ENCODE measurements around the gene MAPK6.

MAPK6 gene

GRCh38 chr15:52021892-52022540, 3.0 kb downstream of the MAPK6 start:
- Histone ChIP-seq H4K8ac (ENCODE audit: low read depth, low read length) (no peak overlapping the region), H2BK120ac (ENCODE audit: insufficient read depth, low read length, poor library complexity) (no peak overlapping the region), H2AFZ (ENCODE audit: insufficient read depth, low read length, poor library complexity) (no peak overlapping the region), H3K36me3 (ENCODE audit: control insufficient read depth in 1 of 2, insufficient read depth in 2 of 2, low read length in 2 of 2) (no peaks in the 10 kb centered on the region), H3K79me1 (ENCODE audit: low read length) (peaks cover 13% of the 10 kb centered on the region), H3K79me2 (ENCODE audit: control insufficient read depth, insufficient read depth, low read length, poor library complexity) (peaks cover 26% of the 10 kb centered on the region), H3K9me3 (ENCODE audit: insufficient read depth, low read depth, low read length) (no peaks in the 10 kb centered on the region), H3K14ac (ENCODE audit: low read length) (no peak overlapping the region), H3K4me1 (ENCODE audit: control insufficient read depth in 1 of 2, insufficient read depth in 2 of 2, low read length in 2 of 2) (peaks cover 4 to 5% of the 10 kb centered on the region in 2 experiments), H4K91ac (ENCODE audit: low read depth, low read length) (no peak overlapping the region), H3K4me3 (ENCODE audit: low read depth, low read length) (no peak overlapping the region), H3K4me2 (ENCODE audit: low read length) (no peak overlapping the region), H3K23ac (ENCODE audit: low read length) (no peak overlapping the region), H4K12ac (ENCODE audit: low read depth, low read length) (no peak overlapping the region), H3K27ac (ENCODE audit: low read depth, low read length) (no peak overlapping the region), H3K18ac (ENCODE audit: low read length) (no peak overlapping the region), H3K4ac (ENCODE audit: low read depth, low read length) (peak overlapping the region; percentile 54), H2BK5ac (ENCODE audit: low read depth, low read length, poor library complexity) (no peak overlapping the region), H2AK5ac (ENCODE audit: low read length) (no peak overlapping the region), H3K27me3 (ENCODE audit: insufficient read depth, low read length) (no peaks in the 10 kb centered on the region), H3K9ac (ENCODE audit: low read length) (no peak overlapping the region), H2BK12ac (ENCODE audit: low read length) (no peak overlapping the region)
- no peak for DNase-seq
- no CpG with 5 or more reads among the region's 10 CpGs for WGBS (ENCODE audit: extremely low coverage, insufficient coverage, insufficient read length)

- Histone ChIP-seq H3K36me3 (ENCODE audit: control insufficient read depth in 1 of 2, insufficient read depth in 2 of 2, low read length in 2 of 2) (no peaks in the 10 kb centered on the region), H4K91ac (ENCODE audit: low read depth, low read length) (no peak overlapping the region), H4K12ac (ENCODE audit: low read depth, low read length) (no peak overlapping the region), H2AK5ac (ENCODE audit: low read length) (no peak overlapping the region), H3K9ac (ENCODE audit: low read length) (no peak overlapping the region), H3K4me3 (ENCODE audit: low read depth, low read length) (no peak overlapping the region), H2AFZ (ENCODE audit: insufficient read depth, low read length, poor library complexity) (no peak overlapping the region), H2BK12ac (ENCODE audit: low read length) (no peak overlapping the region), H3K9me3 (ENCODE audit: insufficient read depth, low read depth, low read length) (no peaks in the 10 kb centered on the region), H3K27me3 (ENCODE audit: insufficient read depth, low read length) (no peaks in the 10 kb centered on the region), H4K8ac (ENCODE audit: low read depth, low read length) (no peak overlapping the region), H3K79me1 (ENCODE audit: low read length) (peaks cover 13% of the 10 kb centered on the region), H3K14ac (ENCODE audit: low read length) (no peak overlapping the region), H3K18ac (ENCODE audit: low read length) (no peak overlapping the region), H2BK5ac (ENCODE audit: low read depth, low read length, poor library complexity) (no peak overlapping the region), H3K4me2 (ENCODE audit: low read length) (no peak overlapping the region), H3K4ac (ENCODE audit: low read depth, low read length) (peak overlapping the region; percentile 39), H3K79me2 (ENCODE audit: control insufficient read depth, insufficient read depth, low read length, poor library complexity) (peaks cover 26% of the 10 kb centered on the region), H3K4me1 (ENCODE audit: control insufficient read depth in 1 of 2, insufficient read depth in 2 of 2, low read length in 2 of 2) (peaks cover 4 to 5% of the 10 kb centered on the region in 2 experiments), H3K27ac (ENCODE audit: low read depth, low read length) (no peak overlapping the region), H3K23ac (ENCODE audit: low read length) (no peak overlapping the region), H2BK120ac (ENCODE audit: insufficient read depth, low read length, poor library complexity) (no peak overlapping the region)
- no CpG with 5 or more reads among the region's 13 CpGs for WGBS (ENCODE audit: extremely low coverage, insufficient coverage, insufficient read length)
- no peak for DNase-seq
These were observed 4.3 kb downstream of the MAPK6 start for GRCh38 chr15:52023169-52023922.

- H3K9ac ChIP-seq (ENCODE audit: low read length) = no peak overlapping the region
- H3K23ac ChIP-seq (ENCODE audit: low read length) = no peak overlapping the region
- no peak overlapping the region for H4K12ac ChIP-seq (ENCODE audit: low read depth, low read length)
- H2AK5ac ChIP-seq (ENCODE audit: low read length) = no peak overlapping the region
- H4K8ac ChIP-seq (ENCODE audit: low read depth, low read length) = no peak overlapping the region
- peak overlapping the region; percentile 35 for H3K4ac ChIP-seq (ENCODE audit: low read depth, low read length)
- H2BK120ac ChIP-seq (ENCODE audit: insufficient read depth, low read length, poor library complexity) = no peak overlapping the region
- H2BK5ac ChIP-seq (ENCODE audit: low read depth, low read length, poor library complexity) = no peak overlapping the region
- peaks cover 19% of the 10 kb centered on the region for H3K79me2 ChIP-seq (ENCODE audit: control insufficient read depth, insufficient read depth, low read length, poor library complexity)
- no peak overlapping the region for H3K4me3 ChIP-seq (ENCODE audit: low read depth, low read length)
- no peak overlapping the region for H4K91ac ChIP-seq (ENCODE audit: low read depth, low read length)
- no CpG with 5 or more reads among the region's 5 CpGs for WGBS (ENCODE audit: extremely low coverage, insufficient coverage, insufficient read length)
- no peak overlapping the region for H3K4me2 ChIP-seq (ENCODE audit: low read length)
- H2AFZ ChIP-seq (ENCODE audit: insufficient read depth, low read length, poor library complexity) = no peak overlapping the region
- no peak overlapping the region for H3K18ac ChIP-seq (ENCODE audit: low read length)
- H3K27me3 ChIP-seq (ENCODE audit: insufficient read depth, low read length) = no peaks in the 10 kb centered on the region
- no peak overlapping the region for H2BK12ac ChIP-seq (ENCODE audit: low read length)
- H3K27ac ChIP-seq (ENCODE audit: low read depth, low read length) = no peak overlapping the region
- H3K79me1 ChIP-seq (ENCODE audit: low read length) = no peaks in the 10 kb centered on the region
- H3K4me1 ChIP-seq (ENCODE audit: control insufficient read depth in 1 of 2, insufficient read depth in 2 of 2, low read length in 2 of 2) = no peaks in the 10 kb centered on the region
- H3K14ac ChIP-seq (ENCODE audit: low read length) = no peak overlapping the region
- no peak for DNase-seq
- H3K36me3 ChIP-seq (ENCODE audit: control insufficient read depth in 1 of 2, insufficient read depth in 2 of 2, low read length in 2 of 2) = peaks cover 0 to 5% of the 10 kb centered on the region in 2 experiments
- H3K9me3 ChIP-seq (ENCODE audit: insufficient read depth, low read depth, low read length) = no peaks in the 10 kb centered on the region
These were observed 9.5 kb downstream of the MAPK6 start for GRCh38 chr15:52028431-52029093.

GRCh38 chr15:52030010-52030409, 11.0 kb downstream of the MAPK6 start:
- H3K14ac ChIP-seq (ENCODE audit: low read length) = no peak overlapping the region
- no peak overlapping the region for H2AFZ ChIP-seq (ENCODE audit: insufficient read depth, low read length, poor library complexity)
- no peaks in the 10 kb centered on the region for H3K4me1 ChIP-seq (ENCODE audit: control insufficient read depth in 1 of 2, insufficient read depth in 2 of 2, low read length in 2 of 2)
- no peak for DNase-seq
- H3K9ac ChIP-seq (ENCODE audit: low read length) = no peak overlapping the region
- H4K12ac ChIP-seq (ENCODE audit: low read depth, low read length) = no peak overlapping the region
- no peaks in the 10 kb centered on the region for H3K79me1 ChIP-seq (ENCODE audit: low read length)
- no peak overlapping the region for H3K4me3 ChIP-seq (ENCODE audit: low read depth, low read length)
- no peak overlapping the region for H4K8ac ChIP-seq (ENCODE audit: low read depth, low read length)
- no peak overlapping the region for H4K91ac ChIP-seq (ENCODE audit: low read depth, low read length)
- H3K4me2 ChIP-seq (ENCODE audit: low read length) = no peak overlapping the region
- H3K18ac ChIP-seq (ENCODE audit: low read length) = no peak overlapping the region
- no peak overlapping the region for H2BK120ac ChIP-seq (ENCODE audit: insufficient read depth, low read length, poor library complexity)
- no peaks in the 10 kb centered on the region for H3K27me3 ChIP-seq (ENCODE audit: insufficient read depth, low read length)
- H3K4ac ChIP-seq (ENCODE audit: low read depth, low read length) = peak overlapping the region; percentile 90
- peaks cover 19% of the 10 kb centered on the region for H3K79me2 ChIP-seq (ENCODE audit: control insufficient read depth, insufficient read depth, low read length, poor library complexity)
- H3K23ac ChIP-seq (ENCODE audit: low read length) = no peak overlapping the region
- no peak overlapping the region for H3K27ac ChIP-seq (ENCODE audit: low read depth, low read length)
- WGBS (ENCODE audit: extremely low coverage, insufficient coverage, insufficient read length) = no CpG with 5 or more reads among the region's 2 CpGs
- no peak overlapping the region for H2AK5ac ChIP-seq (ENCODE audit: low read length)
- H3K36me3 ChIP-seq (ENCODE audit: control insufficient read depth in 1 of 2, insufficient read depth in 2 of 2, low read length in 2 of 2) = peaks cover 0 to 5% of the 10 kb centered on the region in 2 experiments
- peaks cover 2% of the 10 kb centered on the region for H3K9me3 ChIP-seq (ENCODE audit: insufficient read depth, low read depth, low read length)
- H2BK5ac ChIP-seq (ENCODE audit: low read depth, low read length, poor library complexity) = no peak overlapping the region
- H2BK12ac ChIP-seq (ENCODE audit: low read length) = no peak overlapping the region

All from trophoblast cell (in vitro differentiated cells and primary cell).